SK-N-MC (cell line): Measurements from ENCODE around the gene SCFD2.
"Not testable (repeated sequence)": the region's sequence is repeated elsewhere in the genome, so short reads cannot be mapped to it uniquely, and the experiment has no call there.

Source experiments
- DNase-seq: peaks from one replicate; pipeline ENCODE4 v3.0.0-alpha.2; 2011; ENCODE audit warnings: low read depth, low spot score
- H3K27ac ChIP-seq: fragments of 200-600 bp; sonication (generic); 2 replicates; pipeline ENCODE4 v1.5.1; 2016; ENCODE audit warnings: mixed run types
- H3K36me3 ChIP-seq: fragments of 200-600 bp; sonication (generic); 2 replicates; pipeline ENCODE4 v1.6.1; 2017; ENCODE audit warnings: antibody characterized with exemption, low read length, mixed read lengths; ENCODE audit not compliant: insufficient read depth
- H3K4me3 ChIP-seq: fragments of 200-600 bp; sonication (generic); 2 replicates; pipeline ENCODE4 v1.5.1; 2016
- H3K9ac ChIP-seq: fragments of 200-600 bp; sonication (generic); 2 replicates; pipeline ENCODE4 v1.8.0; 2017; ENCODE audit warnings: mixed run types, mixed read lengths; ENCODE audit not compliant: insufficient read length
- H3K9me3 ChIP-seq: fragments of 200-600 bp; sonication (generic); 2 replicates; pipeline ENCODE4 v1.6.1; 2017; ENCODE audit warnings: low read depth, mild to moderate bottlenecking, antibody characterized with exemption, low read length, moderate library complexity, mixed read lengths
- EZH2 ChIP-seq: fragments of 200-600 bp; sonication (generic); IDR thresholded peaks from one replicate; pipeline ENCODE4 v1.6.1; 2017; ENCODE audit warnings: antibody characterized with exemption
- FOXP2 ChIP-seq: optimal IDR thresholded peaks from 2 replicates; pipeline ENCODE3; 2011; ENCODE audit warnings: mild to moderate bottlenecking, moderate library complexity; ENCODE audit not compliant: insufficient read depth; ENCODE audit errors: extremely low read length, control extremely low read depth
- POLR2AphosphoS5 ChIP-seq: IDR thresholded peaks from 2 replicates; pipeline ENCODE4 v1.6.1; 2012; ENCODE audit warnings: mild to moderate bottlenecking, low read depth, low read length, borderline replicate concordance

SCFD2 gene

GRCh38 chr4:53191997-53192396 lies 173.9 kb downstream of the SCFD2 start:
- H3K9ac ChIP-seq, result no peak overlapping the region
- no peak for DNase-seq

DNA sequence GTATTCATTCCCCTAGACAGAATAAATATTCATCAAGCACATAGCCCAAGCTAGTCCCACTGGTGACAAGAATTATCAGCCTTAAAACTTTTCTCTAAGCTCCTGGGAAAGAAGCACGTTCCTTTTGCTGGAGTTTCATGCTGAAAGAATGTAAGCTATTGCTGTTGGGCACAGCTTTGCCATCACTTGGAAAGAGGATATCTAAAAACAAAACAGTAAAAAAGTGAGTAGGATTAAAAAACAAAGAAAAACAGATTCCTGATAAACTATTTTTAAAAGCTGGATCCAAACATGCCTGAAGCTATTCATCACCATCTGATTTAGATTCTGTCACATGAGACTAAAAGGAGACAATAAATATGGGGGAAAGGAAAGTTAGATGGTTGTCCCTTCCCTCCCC lies 176.8 kb downstream of the SCFD2 start:
- no peak overlapping the region for H3K4me3 ChIP-seq
- no peak overlapping the region for H3K9ac ChIP-seq
- H3K9me3 ChIP-seq, result no peaks in the 10 kb centered on the region
- TF ChIP-seq FOXP2 (no peak), POLR2AphosphoS5 (no peak), EZH2 (no peak)
- no peak for DNase-seq
- no peak overlapping the region for H3K27ac ChIP-seq
- no peaks in the 10 kb centered on the region; the same call in 1 of the 2 replicates for H3K36me3 ChIP-seq

More at GRCh38 chr4:53191997-53192396, 173.9 kb downstream of the SCFD2 start:
- H3K36me3 ChIP-seq, result no peaks in the 10 kb centered on the region
- H3K9me3 ChIP-seq, result no peaks in the 10 kb centered on the region
- H3K27ac ChIP-seq, result no peak overlapping the region
- TF ChIP-seq POLR2AphosphoS5 (no peak), EZH2 (no peak), FOXP2 (no peak)
- no peak overlapping the region for H3K4me3 ChIP-seq

DNA sequence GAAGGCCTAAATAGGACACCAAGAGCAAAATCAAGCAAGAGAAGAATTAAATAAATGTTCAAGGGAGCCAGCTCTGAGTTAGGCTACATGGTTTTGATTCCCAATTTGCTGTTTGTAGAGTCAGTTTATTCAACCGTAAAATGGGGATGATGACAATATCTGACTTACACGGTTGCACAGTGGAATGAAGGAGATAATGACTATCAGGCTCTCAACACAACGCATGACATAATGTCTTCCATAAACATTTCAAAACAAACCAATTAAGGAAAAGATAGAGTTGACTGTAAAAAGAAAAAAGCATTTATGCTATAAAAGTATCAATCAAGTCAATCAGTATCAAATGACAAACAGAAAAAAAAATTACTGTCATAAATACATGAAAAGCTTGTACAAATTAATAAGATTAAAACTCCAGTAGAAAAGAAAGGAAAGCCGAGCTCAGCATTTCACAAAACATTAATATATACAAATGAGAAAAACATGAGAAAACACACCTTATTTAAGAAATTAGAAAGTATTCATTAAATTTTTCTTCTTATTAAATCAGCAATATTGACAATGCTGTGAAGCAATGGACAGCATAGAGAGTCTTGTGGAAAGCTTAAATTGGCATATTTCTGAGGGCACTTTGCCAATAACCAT lies 179.0 kb downstream of the SCFD2 start:
- Histone ChIP-seq H3K9ac (no peak overlapping the region), H3K27ac (no peak overlapping the region), H3K36me3 (no peaks in the 10 kb centered on the region; the same call in 1 of the 2 replicates), H3K9me3 (no peaks in the 10 kb centered on the region), H3K4me3 (no peak overlapping the region)
- DNase-seq, result no peak
- TF ChIP-seq POLR2AphosphoS5 (no peak), EZH2 (no peak), FOXP2 (no peak)

GRCh38 chr4:53185869-53186585 lies 179.8 kb downstream of the SCFD2 start:
- TF ChIP-seq POLR2AphosphoS5 (no peak), EZH2 (no peak), FOXP2 (no peak)
- Histone ChIP-seq H3K4me3 (no peak overlapping the region), H3K9ac (no peak overlapping the region), H3K36me3 (no peaks in the 10 kb centered on the region; the same call in 1 of the 2 replicates), H3K27ac (no peak overlapping the region), H3K9me3 (no peaks in the 10 kb centered on the region)
- DNase-seq, result no peak

- H3K27ac ChIP-seq, result no peak overlapping the region
- H3K4me3 ChIP-seq, result no peak overlapping the region
- DNase-seq, result no peak
- no peak overlapping the region for H3K9ac ChIP-seq
- TF ChIP-seq EZH2, result no peak
- TF ChIP-seq POLR2AphosphoS5, result no peak
- no peak for TF ChIP-seq FOXP2
- H3K9me3 ChIP-seq, result no peaks in the 10 kb centered on the region
- H3K36me3 ChIP-seq, result no peaks in the 10 kb centered on the region; the same call in 1 of the 2 replicates
Observed at GRCh38 chr4:53183754-53184153, 182.1 kb downstream of the SCFD2 start.

DNA sequence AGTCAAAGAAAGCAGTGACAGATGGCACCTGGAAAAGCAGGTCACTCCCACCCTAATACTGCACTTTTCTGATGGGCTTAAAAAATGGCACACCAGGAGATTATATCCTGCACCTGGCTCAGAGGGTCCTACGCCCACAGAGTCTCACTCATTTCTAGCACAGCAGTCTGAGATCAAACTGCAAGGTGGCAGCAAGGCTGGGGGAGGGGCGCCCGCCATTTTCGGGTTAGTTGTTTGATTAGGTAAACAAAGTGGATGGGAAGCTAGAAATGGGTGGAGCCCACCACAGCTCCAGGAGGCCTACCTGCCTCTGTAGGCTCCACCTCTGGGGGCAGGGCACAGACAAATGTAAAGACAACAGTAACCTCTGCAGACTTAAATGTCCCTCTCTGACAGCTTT lies 188.1 kb downstream of the SCFD2 start:
- DNase-seq, H3K36me3 ChIP-seq, H3K9ac ChIP-seq, H3K9me3 ChIP-seq, H3K27ac ChIP-seq, H3K4me3 ChIP-seq: not testable (repeated sequence)

- Histone ChIP-seq H3K36me3 (no peaks in the 10 kb centered on the region), H3K9ac (no peak overlapping the region), H3K9me3 (no peaks in the 10 kb centered on the region), H3K4me3 (no peak overlapping the region), H3K27ac (no peak overlapping the region)
- DNase-seq, result no peak
- no peak for TF ChIP-seq POLR2AphosphoS5
- TF ChIP-seq EZH2, result no peak
- TF ChIP-seq FOXP2, result no peak
Observed at GRCh38 chr4:53175640-53176039, 190.2 kb downstream of the SCFD2 start.

DNA sequence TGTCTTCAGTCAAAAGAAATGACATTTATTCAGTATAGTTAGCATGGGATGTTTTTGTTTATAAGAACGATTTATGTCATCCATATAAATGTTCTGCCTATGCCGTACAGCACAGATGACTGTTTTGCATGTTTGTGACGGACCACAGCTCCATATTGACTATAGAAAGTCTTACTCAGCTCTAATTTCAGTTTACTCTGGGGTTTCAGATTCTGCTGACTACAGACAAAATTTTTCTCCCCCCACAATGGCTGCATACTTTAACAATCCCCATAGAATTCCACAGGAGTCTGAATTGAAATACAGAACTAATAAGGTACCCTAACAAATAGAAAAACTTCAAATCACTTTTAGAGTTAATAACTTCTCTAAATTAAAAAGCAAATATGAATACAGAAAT lies 191.0 kb downstream of the SCFD2 start:
- TF ChIP-seq POLR2AphosphoS5 (peak; percentile 33; the same call in 1 of the 2 replicates), EZH2 (no peak)
- Histone ChIP-seq H3K27ac (peak overlapping the region; percentile 2; the same call in 1 of the 2 replicates), H3K9ac (no peak overlapping the region), H3K4me3 (peak overlapping the region; percentile 59), H3K36me3 (no peaks in the 10 kb centered on the region), H3K9me3 (no peaks in the 10 kb centered on the region)
- DNase-seq, result peak; percentile 47

GRCh38 chr4:53173576-53173975 lies 192.3 kb downstream of the SCFD2 start:
- no peak for DNase-seq
- Histone ChIP-seq H3K9ac (no peak overlapping the region), H3K27ac (no peak overlapping the region), H3K4me3 (no peak overlapping the region), H3K36me3 (no peaks in the 10 kb centered on the region), H3K9me3 (no peaks in the 10 kb centered on the region)
- no peak for TF ChIP-seq FOXP2
- TF ChIP-seq EZH2, result no peak
- no peak for TF ChIP-seq POLR2AphosphoS5
